GM18519 (cell line): ENCODE data around the gene ATRIP.
"Not testable (repeated sequence)": the region's sequence is repeated elsewhere in the genome, so short reads cannot be mapped to it uniquely, and the experiment has no call there.

Source experiments
- ATAC-seq: cut with Tn5 transposase; IDR thresholded peaks from one replicate; pipeline ENCODE4 v1.9.1; 2021; ENCODE audit warnings: mild to moderate bottlenecking, moderate library complexity; ENCODE audit not compliant: unreplicated experiment, low FRiP score

Gene ATRIP

GRCh38 chr3:48435223-48435595 is 11.3 kb upstream of the ATRIP start:
- no peak for ATAC-seq

- no peak for ATAC-seq
Observed at GRCh38 chr3:48435774-48436476, 10.6 kb upstream of the ATRIP start.

- ATAC-seq: no peak
Observed at GRCh38 chr3:48436477-48436787, 10.1 kb upstream of the ATRIP start.

GRCh38 chr3:48436855-48437254 is 9.7 kb upstream of the ATRIP start:
- ATAC-seq: no peak

GRCh38 chr3:48437812-48438211 is 8.7 kb upstream of the ATRIP start:
- no peak for ATAC-seq

GRCh38 chr3:48439820-48440589 is 6.5 kb upstream of the ATRIP start, which contains the start of the genes CCDC51 and TMA7:
TSS of gene CCDC51 (minus strand) at chr3:48440119. CDS start at chr3:48435128, 4,991 bp downstream.
TSS of gene TMA7 (plus strand) at chr3:48440257. CDS start at chr3:48440297, 40 bp downstream.
- peak; percentile 85 for ATAC-seq

- ATAC-seq: no peak
Observed at GRCh38 chr3:48440590-48440958, 6.0 kb upstream of the ATRIP start.

- ATAC-seq: no peak
Observed at GRCh38 chr3:48441940-48442339, 4.6 kb upstream of the ATRIP start.

GRCh38 chr3:48445277-48445882 is 1.2 kb upstream of the ATRIP start:
- ATAC-seq: no peak

GRCh38 chr3:48446043-48446424 is 503 bp upstream of the ATRIP start:
- ATAC-seq: no peak

- no peak for ATAC-seq
Observed at GRCh38 chr3:48451270-48451669, 4.7 kb downstream of the ATRIP start.

- ATAC-seq: no peak
Observed at GRCh38 chr3:48456456-48456855, 9.9 kb downstream of the ATRIP start.

GRCh38 chr3:48459331-48459730 is 12.8 kb downstream of the ATRIP start:
- no peak for ATAC-seq

- ATAC-seq: no peak
Observed at GRCh38 chr3:48459773-48460516, 13.4 kb downstream of the ATRIP start.

GRCh38 chr3:48460517-48460902 is 14.0 kb downstream of the ATRIP start:
- no peak for ATAC-seq

GRCh38 chr3:48461767-48462166 is 15.2 kb downstream of the ATRIP start:
- not testable (repeated sequence) for ATAC-seq

- ATAC-seq: no peak
Observed at GRCh38 chr3:48463703-48464102, 17.2 kb downstream of the ATRIP start.

- ATAC-seq: no peak
Observed at GRCh38 chr3:48464713-48465221, 18.2 kb downstream of the ATRIP start.

- no peak for ATAC-seq
Observed at GRCh38 chr3:48465237-48465530, 18.6 kb downstream of the ATRIP start.

GRCh38 chr3:48465531-48466378 is 19.2 kb downstream of the ATRIP start:
- ATAC-seq: peak; percentile 56
